ENCODE data around the gene GAPDHS.

DNA sequence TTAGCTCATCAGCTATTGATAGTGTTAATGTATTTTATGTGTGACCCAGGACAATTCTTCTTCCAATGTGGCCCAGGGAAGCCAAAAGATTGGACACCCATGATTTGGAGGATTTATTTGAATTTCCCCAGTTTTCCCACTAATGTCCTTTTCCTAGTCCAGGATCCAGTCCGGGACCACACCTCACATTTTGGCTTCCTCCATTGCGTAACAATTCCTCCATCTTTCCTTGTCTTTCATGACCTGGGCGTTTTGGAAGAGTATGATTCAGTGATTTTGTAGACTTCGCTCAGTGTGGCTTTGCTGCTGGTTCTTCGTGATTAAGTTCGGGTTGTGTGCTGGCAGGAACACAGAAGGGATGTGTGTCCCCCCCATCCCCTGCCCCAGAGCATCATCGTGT, 33.5 kb downstream of the GAPDHS start:
- TF ChIP-seq, protein P1, sequence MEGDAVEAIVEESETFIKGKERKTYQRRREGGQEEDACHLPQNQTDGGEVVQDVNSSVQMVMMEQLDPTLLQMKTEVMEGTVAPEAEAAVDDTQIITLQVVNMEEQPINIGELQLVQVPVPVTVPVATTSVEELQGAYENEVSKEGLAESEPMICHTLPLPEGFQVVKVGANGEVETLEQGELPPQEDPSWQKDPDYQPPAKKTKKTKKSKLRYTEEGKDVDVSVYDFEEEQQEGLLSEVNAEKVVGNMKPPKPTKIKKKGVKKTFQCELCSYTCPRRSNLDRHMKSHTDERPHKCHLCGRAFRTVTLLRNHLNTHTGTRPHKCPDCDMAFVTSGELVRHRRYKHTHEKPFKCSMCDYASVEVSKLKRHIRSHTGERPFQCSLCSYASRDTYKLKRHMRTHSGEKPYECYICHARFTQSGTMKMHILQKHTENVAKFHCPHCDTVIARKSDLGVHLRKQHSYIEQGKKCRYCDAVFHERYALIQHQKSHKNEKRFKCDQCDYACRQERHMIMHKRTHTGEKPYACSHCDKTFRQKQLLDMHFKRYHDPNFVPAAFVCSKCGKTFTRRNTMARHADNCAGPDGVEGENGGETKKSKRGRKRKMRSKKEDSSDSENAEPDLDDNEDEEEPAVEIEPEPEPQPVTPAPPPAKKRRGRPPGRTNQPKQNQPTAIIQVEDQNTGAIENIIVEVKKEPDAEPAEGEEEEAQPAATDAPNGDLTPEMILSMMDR (IDR thresholded peaks at IDR 0.05) = no peak
- no peak for TF ChIP-seq POLR2A (IDR thresholded peaks at IDR 0.05)

Measured in right lobe of liver (tissue), 4 donors.